ENCODE measurements around the gene PSME3IP1. TPM values are rescaled to one million over a fixed set of nuclear protein-coding genes. Genes with fewer than 3 reads are reported as not detected.

Gene PSME3IP1
- polyA plus RNA-seq, 2 donors: 50.4 to 50.6 TPM

- WGBS, 2 donors: 66 to 76% methylated on average over 7 of the region's 7 CpGs
- H3K4me3 ChIP-seq (ENCODE audit: low read depth in 1 of 2, low read length in 2 of 2): no peak overlapping the region
- no peak overlapping the region for H3K27ac ChIP-seq (ENCODE audit: low read depth in 2 of 2, low read length in 1 of 2)
- H3K4me1 ChIP-seq (ENCODE audit: control insufficient read depth in 2 of 2, insufficient read depth in 2 of 2, low read length in 1 of 2): peaks cover 7 to 18% of the 10 kb centered on the region in 2 donors
- no peaks in the 10 kb centered on the region for H3K9me3 ChIP-seq (ENCODE audit: control insufficient read depth in 2 of 2, insufficient read depth in 1 of 2, low read depth in 1 of 2, low read length in 1 of 2)
- peaks cover 0 to 6% of the 10 kb centered on the region in 2 donors for H3K36me3 ChIP-seq (ENCODE audit: control insufficient read depth in 2 of 2, insufficient read depth in 2 of 2, low read length in 1 of 2)
- H3K27me3 ChIP-seq (ENCODE audit: control insufficient read depth in 1 of 2, insufficient read depth in 2 of 2, low read length in 2 of 2): no peaks in the 10 kb centered on the region
These were observed 44.7 kb downstream of the PSME3IP1 start for GRCh38 chr16:57140931-57141668.

DNA sequence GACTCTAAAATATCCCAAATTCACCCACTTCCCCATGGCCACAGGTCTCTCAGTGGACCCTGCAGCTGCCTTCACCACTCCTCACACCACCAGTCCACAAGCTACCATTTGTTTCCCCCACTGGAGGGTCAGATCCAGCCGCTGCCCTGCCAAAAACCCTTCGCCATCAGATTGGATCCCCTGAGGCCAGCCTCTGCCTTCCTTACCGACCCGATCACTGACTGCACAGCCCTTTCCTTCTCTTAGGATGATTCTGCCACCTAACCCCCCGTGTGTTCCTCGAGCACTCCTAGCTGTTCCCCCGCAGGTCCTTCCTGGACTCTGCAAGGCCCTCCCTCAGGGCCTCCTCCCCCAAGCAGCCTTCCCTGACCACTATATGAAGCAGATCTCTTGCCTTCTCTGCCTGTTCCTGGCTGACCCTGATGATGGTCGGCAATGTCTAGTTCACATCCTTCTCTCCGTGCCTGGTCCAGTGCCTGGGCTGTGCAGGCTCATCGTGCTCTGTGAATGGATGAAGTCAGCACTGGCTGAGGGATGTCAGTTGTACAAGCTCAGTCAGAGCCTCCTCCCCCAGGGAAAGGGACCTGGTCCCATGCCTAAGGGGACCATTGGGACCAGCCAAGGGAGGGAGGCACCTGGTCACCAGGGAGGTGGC is 47.4 kb downstream of the PSME3IP1 start:
- H3K27me3 ChIP-seq (ENCODE audit: control insufficient read depth in 1 of 2, insufficient read depth in 2 of 2, low read length in 2 of 2): no peaks in the 10 kb centered on the region
- WGBS, 2 donors: 87 to 88% methylated on average over 10 of the region's 10 CpGs
- no peak overlapping the region for H3K27ac ChIP-seq (ENCODE audit: low read depth in 2 of 2, low read length in 1 of 2)
- H3K4me3 ChIP-seq (ENCODE audit: low read depth in 1 of 2, low read length in 2 of 2): no peak overlapping the region
- H3K4me1 ChIP-seq (ENCODE audit: control insufficient read depth in 2 of 2, insufficient read depth in 2 of 2, low read length in 1 of 2): peaks cover 5 to 12% of the 10 kb centered on the region in 2 donors
- H3K36me3 ChIP-seq (ENCODE audit: control insufficient read depth in 2 of 2, insufficient read depth in 2 of 2, low read length in 1 of 2): peaks cover 0 to 4% of the 10 kb centered on the region in 2 donors
- no peaks in the 10 kb centered on the region for H3K9me3 ChIP-seq (ENCODE audit: control insufficient read depth in 2 of 2, insufficient read depth in 1 of 2, low read depth in 1 of 2, low read length in 1 of 2)

DNA sequence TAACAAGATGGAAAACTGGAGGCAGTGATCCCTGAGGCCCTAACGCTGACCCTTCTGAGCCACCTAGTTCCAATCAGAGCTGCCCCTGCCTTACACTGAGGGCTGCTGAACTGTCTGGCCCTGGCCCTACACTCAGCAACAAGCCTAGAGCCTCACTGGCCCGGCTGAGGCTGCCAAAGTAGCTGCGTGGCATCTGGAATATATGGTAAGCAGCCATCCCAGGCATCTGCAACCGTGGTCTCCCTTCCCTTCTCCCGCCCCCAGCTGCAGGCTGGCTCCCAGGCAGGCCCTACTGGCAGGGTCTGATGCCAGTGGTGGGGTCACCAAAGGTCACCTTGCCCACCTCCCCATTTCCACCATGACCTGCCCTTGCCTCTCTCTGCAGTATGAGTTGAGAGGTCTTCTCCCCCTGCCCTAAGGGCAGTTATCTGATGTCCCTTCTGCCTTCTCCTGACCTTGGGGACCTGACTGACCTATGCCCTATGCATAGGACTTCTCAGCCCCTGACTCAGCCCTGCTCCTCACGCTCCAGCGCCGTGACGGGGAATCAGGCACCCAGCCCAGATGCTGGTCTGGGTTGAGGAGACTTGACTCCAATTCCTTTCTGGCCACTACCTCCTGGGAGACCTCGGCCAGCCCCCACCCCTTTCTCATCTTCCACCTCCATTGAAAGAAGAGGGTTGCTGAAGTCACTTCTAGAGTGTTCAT is 48.1 kb downstream of the PSME3IP1 start:
- Histone ChIP-seq H3K27me3 (ENCODE audit: control insufficient read depth in 1 of 2, insufficient read depth in 2 of 2, low read length in 2 of 2) (no peaks in the 10 kb centered on the region), H3K9me3 (ENCODE audit: control insufficient read depth in 2 of 2, insufficient read depth in 1 of 2, low read depth in 1 of 2, low read length in 1 of 2) (no peaks in the 10 kb centered on the region), H3K27ac (ENCODE audit: low read depth in 2 of 2, low read length in 1 of 2) (no peak overlapping the region), H3K36me3 (ENCODE audit: control insufficient read depth in 2 of 2, insufficient read depth in 2 of 2, low read length in 1 of 2) (peaks cover 0 to 4% of the 10 kb centered on the region in 2 donors), H3K4me1 (ENCODE audit: control insufficient read depth in 2 of 2, insufficient read depth in 2 of 2, low read length in 1 of 2) (peaks cover 6 to 12% of the 10 kb centered on the region in 2 donors), H3K4me3 (ENCODE audit: low read depth in 1 of 2, low read length in 2 of 2) (no peak overlapping the region)
- 78 to 81% methylated on average over 10 of the region's 10 CpGs for WGBS, 2 donors

DNA sequence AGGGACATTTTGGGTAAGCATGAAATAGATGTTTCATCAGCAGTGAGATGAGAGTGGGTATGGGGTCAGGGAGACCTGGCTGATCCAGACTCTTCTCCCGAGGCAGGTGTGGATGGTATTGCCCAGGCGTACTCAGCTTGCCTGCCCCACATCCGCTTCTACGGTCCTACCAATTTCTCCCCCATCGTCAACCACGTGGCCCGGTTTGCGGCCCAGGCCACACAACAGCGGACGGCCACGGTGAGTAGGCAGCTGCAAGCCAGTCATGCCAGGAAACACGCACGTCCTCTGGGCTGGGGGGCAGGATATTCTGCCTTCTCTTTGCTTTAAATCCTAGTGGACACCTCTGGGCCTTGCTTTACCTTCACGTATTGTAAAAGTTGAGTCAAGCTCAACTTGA is 48.8 kb downstream of the PSME3IP1 start:
- no peak overlapping the region for H3K4me3 ChIP-seq (ENCODE audit: low read depth in 1 of 2, low read length in 2 of 2)
- 85 to 88% methylated on average over 14 of the region's 14 CpGs for WGBS, 2 donors
- no peaks in the 10 kb centered on the region for H3K27me3 ChIP-seq (ENCODE audit: control insufficient read depth in 1 of 2, insufficient read depth in 2 of 2, low read length in 2 of 2)
- peaks cover 0 to 4% of the 10 kb centered on the region in 2 donors for H3K36me3 ChIP-seq (ENCODE audit: control insufficient read depth in 2 of 2, insufficient read depth in 2 of 2, low read length in 1 of 2)
- H3K9me3 ChIP-seq (ENCODE audit: control insufficient read depth in 2 of 2, insufficient read depth in 1 of 2, low read depth in 1 of 2, low read length in 1 of 2): no peaks in the 10 kb centered on the region
- peaks cover 7 to 11% of the 10 kb centered on the region in 2 donors for H3K4me1 ChIP-seq (ENCODE audit: control insufficient read depth in 2 of 2, insufficient read depth in 2 of 2, low read length in 1 of 2)
- H3K27ac ChIP-seq (ENCODE audit: low read depth in 2 of 2, low read length in 1 of 2): no peak overlapping the region

DNA sequence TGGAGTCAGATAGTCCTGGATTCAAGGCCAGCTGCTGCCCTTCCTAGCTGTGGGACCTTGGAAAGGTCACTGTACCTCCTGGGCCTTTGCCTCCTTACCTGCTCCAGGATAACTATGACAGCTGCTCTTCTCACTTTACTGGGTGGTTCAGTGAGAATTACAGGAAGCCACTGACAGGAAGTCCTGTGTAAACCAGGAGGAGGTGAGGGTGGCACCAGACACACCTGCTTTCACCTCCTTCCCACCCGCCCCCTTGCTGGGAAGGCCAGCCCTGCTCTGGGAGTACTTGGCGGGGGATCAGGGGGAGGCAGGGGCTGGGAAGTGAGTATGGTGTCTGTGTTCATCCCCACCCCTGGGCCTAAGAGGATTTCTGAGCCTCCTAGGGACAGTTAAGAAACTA is 50.9 kb downstream of the PSME3IP1 start:
- Histone ChIP-seq H3K9me3 (ENCODE audit: control insufficient read depth in 2 of 2, insufficient read depth in 1 of 2, low read depth in 1 of 2, low read length in 1 of 2) (no peaks in the 10 kb centered on the region), H3K4me1 (ENCODE audit: control insufficient read depth in 2 of 2, insufficient read depth in 2 of 2, low read length in 1 of 2) (peaks cover 2 to 9% of the 10 kb centered on the region in 2 donors), H3K27me3 (ENCODE audit: control insufficient read depth in 1 of 2, insufficient read depth in 2 of 2, low read length in 2 of 2) (no peaks in the 10 kb centered on the region), H3K36me3 (ENCODE audit: control insufficient read depth in 2 of 2, insufficient read depth in 2 of 2, low read length in 1 of 2) (peaks cover 0 to 4% of the 10 kb centered on the region in 2 donors), H3K4me3 (ENCODE audit: low read depth in 1 of 2, low read length in 2 of 2) (no peak overlapping the region), H3K27ac (ENCODE audit: low read depth in 2 of 2, low read length in 1 of 2) (no peak overlapping the region)
- WGBS, 2 donors: 53 to 77% methylated on average over 2 of the region's 2 CpGs

DNA sequence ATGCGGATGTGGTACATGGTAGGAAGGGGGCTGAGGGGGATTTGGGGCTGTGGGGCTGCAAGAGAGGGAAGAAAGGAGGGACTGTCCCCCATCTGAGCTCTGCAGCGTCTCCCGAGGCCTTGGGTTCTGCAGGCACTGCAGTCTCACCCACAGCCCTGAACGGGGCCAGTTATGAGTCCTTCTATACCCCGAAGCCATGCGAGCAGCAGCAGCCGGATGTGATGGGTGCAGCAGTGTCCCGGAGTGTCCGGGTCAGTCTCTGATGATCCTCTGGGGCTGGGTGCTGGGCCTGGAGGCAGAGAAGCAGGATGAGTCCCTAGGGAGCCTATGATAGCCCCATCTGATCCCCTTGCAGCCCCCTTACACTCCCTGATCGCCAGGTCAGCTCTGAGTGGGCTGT is 52.0 kb downstream of the PSME3IP1 start:
- Histone ChIP-seq H3K4me1 (ENCODE audit: control insufficient read depth in 2 of 2, insufficient read depth in 2 of 2, low read length in 1 of 2) (peaks cover 2 to 9% of the 10 kb centered on the region in 2 donors), H3K27me3 (ENCODE audit: control insufficient read depth in 1 of 2, insufficient read depth in 2 of 2, low read length in 2 of 2) (no peaks in the 10 kb centered on the region), H3K9me3 (ENCODE audit: control insufficient read depth in 2 of 2, insufficient read depth in 1 of 2, low read depth in 1 of 2, low read length in 1 of 2) (no peaks in the 10 kb centered on the region), H3K27ac (ENCODE audit: low read depth in 2 of 2, low read length in 1 of 2) (no peak overlapping the region), H3K4me3 (ENCODE audit: low read depth in 1 of 2, low read length in 2 of 2) (no peak overlapping the region), H3K36me3 (ENCODE audit: control insufficient read depth in 2 of 2, insufficient read depth in 2 of 2, low read length in 1 of 2) (peaks cover 0 to 4% of the 10 kb centered on the region in 2 donors)
- 84 to 88% methylated on average over 10 of the region's 10 CpGs for WGBS, 2 donors

DNA sequence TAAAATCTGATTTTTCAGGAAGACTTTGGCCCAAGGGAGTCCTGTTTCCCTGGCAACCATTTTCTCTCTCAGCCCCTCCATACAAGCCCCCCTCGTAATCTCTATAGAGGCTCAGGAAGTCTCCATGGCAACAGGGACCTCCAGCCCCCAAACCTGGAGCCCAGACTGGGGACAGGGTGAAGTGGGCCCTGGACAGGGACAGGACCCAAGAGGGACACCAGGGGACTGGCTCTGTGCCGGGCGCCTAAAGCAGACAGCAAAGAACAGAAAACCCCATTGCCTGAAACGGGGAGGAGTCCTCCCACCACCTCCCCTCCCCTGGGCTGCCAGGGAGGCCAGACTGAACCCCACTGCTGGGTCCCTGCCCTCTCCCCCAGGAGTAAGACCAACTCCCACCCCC is 52.8 kb downstream of the PSME3IP1 start:
- Histone ChIP-seq H3K4me1 (ENCODE audit: control insufficient read depth in 2 of 2, insufficient read depth in 2 of 2, low read length in 1 of 2) (peaks cover 2 to 9% of the 10 kb centered on the region in 2 donors), H3K4me3 (ENCODE audit: low read depth in 1 of 2, low read length in 2 of 2) (no peak overlapping the region), H3K9me3 (ENCODE audit: control insufficient read depth in 2 of 2, insufficient read depth in 1 of 2, low read depth in 1 of 2, low read length in 1 of 2) (no peaks in the 10 kb centered on the region), H3K27ac (ENCODE audit: low read depth in 2 of 2, low read length in 1 of 2) (no peak overlapping the region), H3K36me3 (ENCODE audit: control insufficient read depth in 2 of 2, insufficient read depth in 2 of 2, low read length in 1 of 2) (peaks cover 0 to 4% of the 10 kb centered on the region in 2 donors), H3K27me3 (ENCODE audit: control insufficient read depth in 1 of 2, insufficient read depth in 2 of 2, low read length in 2 of 2) (no peaks in the 10 kb centered on the region)
- WGBS, 2 donors: 70 to 76% methylated on average over 4 of the region's 4 CpGs

DNA sequence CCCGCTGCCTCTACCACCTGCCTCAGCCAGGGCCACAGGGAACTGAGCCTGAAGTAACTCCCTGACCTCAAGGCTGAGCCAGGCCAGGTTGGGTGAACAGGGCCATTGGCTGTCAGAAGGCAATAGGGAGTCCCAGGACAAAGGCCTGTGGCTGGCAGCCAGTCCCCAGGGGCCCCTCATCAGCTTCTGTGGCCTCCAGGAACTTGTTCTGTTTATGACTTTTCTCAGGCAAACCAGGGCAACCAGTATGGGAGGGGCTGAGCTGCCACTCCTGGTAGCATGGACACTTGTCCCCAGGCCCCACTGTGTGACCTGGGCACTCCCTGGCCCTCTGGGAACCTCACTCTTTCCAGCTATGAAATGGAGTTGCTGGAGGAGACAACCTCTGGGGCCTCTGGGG is 53.4 kb downstream of the PSME3IP1 start:
- Histone ChIP-seq H3K27ac (ENCODE audit: low read depth in 2 of 2, low read length in 1 of 2) (peak overlapping the region in 1 of 2 donors; percentile 16), H3K9me3 (ENCODE audit: control insufficient read depth in 2 of 2, insufficient read depth in 1 of 2, low read depth in 1 of 2, low read length in 1 of 2) (no peaks in the 10 kb centered on the region), H3K4me1 (ENCODE audit: control insufficient read depth in 2 of 2, insufficient read depth in 2 of 2, low read length in 1 of 2) (peaks cover 2 to 9% of the 10 kb centered on the region in 2 donors), H3K36me3 (ENCODE audit: control insufficient read depth in 2 of 2, insufficient read depth in 2 of 2, low read length in 1 of 2) (peaks cover 0 to 4% of the 10 kb centered on the region in 2 donors), H3K4me3 (ENCODE audit: low read depth in 1 of 2, low read length in 2 of 2) (no peak overlapping the region), H3K27me3 (ENCODE audit: control insufficient read depth in 1 of 2, insufficient read depth in 2 of 2, low read length in 2 of 2) (no peaks in the 10 kb centered on the region)
- WGBS, 2 donors: 76 to 92% methylated on average over 1 of the region's 1 CpG

- no peaks in the 10 kb centered on the region for H3K9me3 ChIP-seq (ENCODE audit: control insufficient read depth in 2 of 2, insufficient read depth in 1 of 2, low read depth in 1 of 2, low read length in 1 of 2)
- no peak overlapping the region for H3K27ac ChIP-seq (ENCODE audit: low read depth in 2 of 2, low read length in 1 of 2)
- whole genome bisulfite sequencing, 2 donors: 73 to 84% methylated on average over 17 of the region's 17 CpGs
- H3K36me3 ChIP-seq (ENCODE audit: control insufficient read depth in 2 of 2, insufficient read depth in 2 of 2, low read length in 1 of 2): no peaks in the 10 kb centered on the region
- no peak overlapping the region for H3K4me3 ChIP-seq (ENCODE audit: low read depth in 1 of 2, low read length in 2 of 2)
- H3K27me3 ChIP-seq (ENCODE audit: control insufficient read depth in 1 of 2, insufficient read depth in 2 of 2, low read length in 2 of 2): no peaks in the 10 kb centered on the region
- H3K4me1 ChIP-seq (ENCODE audit: control insufficient read depth in 2 of 2, insufficient read depth in 2 of 2, low read length in 1 of 2): peaks cover 2 to 5% of the 10 kb centered on the region in 2 donors
These were observed 54.4 kb downstream of the PSME3IP1 start for GRCh38 chr16:57131351-57131970.
